ENCODE data around the gene SLC27A3. TPM values are rescaled to one million over a fixed set of nuclear protein-coding genes. Genes with fewer than 3 reads are reported as not detected.

Gene SLC27A3
- total and polyA plus RNA-seq, 9 of the 15 experiments (the other 6 are each of a cell fraction or from before 2014, with no cell fraction given): 0.57 to 5.2 (median 2.8) TPM

DNA sequence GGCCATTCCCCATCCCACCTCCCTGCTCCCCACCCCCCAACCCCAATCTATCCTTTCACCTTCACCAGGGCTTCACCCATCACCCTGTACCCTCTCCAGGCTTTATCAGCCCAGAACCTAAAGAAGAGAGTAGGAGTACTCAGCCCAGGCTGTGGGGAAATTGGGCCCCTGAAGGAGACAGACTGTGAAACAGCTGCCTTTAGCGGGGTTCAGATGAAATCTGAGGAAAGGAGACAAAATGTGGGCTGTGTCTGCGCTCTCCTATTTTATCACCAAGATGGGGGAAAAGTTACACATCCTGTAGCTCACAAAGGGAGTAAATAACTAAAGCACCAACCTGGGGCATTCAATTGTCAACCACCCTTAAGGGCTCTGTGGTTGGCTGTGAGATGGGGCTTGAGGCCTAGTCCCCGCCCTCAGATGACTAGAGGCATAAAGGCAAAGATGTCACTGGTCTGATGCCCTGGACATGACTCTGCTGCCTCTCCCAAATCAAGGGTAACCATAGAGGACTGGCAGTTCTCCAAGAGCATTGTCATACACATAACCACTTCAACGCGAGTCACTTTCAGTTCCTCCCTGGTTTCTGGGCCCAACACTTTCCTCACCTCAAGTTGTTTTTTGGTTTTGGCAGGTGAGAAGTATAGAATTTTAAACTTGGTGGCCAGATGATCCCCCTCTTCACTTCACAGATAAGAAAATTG, 30.0 kb downstream of the SLC27A3 start:
- WGBS (ENCODE audit: insufficient coverage, low coverage, missing lambda C conversion rate): 31% methylated on average over 5 of the region's 5 CpGs
- Histone ChIP-seq H3K4me2 (ENCODE audit: insufficient read depth, low read length) (no peak overlapping the region), H3K4me3 (no peak overlapping the region), H3K9me1 (ENCODE audit: control insufficient read depth, insufficient read depth, low read length) (no peaks in the 10 kb centered on the region), H3K9ac (ENCODE audit: insufficient read depth in 1 of 2, low read depth in 2 of 2, low read length in 2 of 2) (0 out of 4 replicates have a peak overlapping the region, but pooled peaks of 1 of the 2 experiments have one; percentile 1), H3K9me3 (replicated peaks; ENCODE audit: control insufficient read depth, insufficient read depth, low read depth, low read length) (no peaks in the 10 kb centered on the region), H3K27ac (ENCODE audit: extremely low read depth, low read depth, low read length) (peak overlapping the region; percentile 40; the same call in 2 of the 3 replicates), H3K79me2 (ENCODE audit: control insufficient read depth, insufficient read depth, low read length) (no peaks in the 10 kb centered on the region), H3K4me1 (replicated peaks in 1 of 2; ENCODE audit: control insufficient read depth in 2 of 2, insufficient read depth in 2 of 2, low read length in 2 of 2) (peaks cover 5 to 20% of the 10 kb centered on the region in 2 experiments; a peak in 4 of 5 replicates), H3K36me3 (ENCODE audit: control insufficient read depth, insufficient read depth, low read length) (peaks cover 34% of the 10 kb centered on the region; the same call in 2 of the 3 replicates), H2AFZ (ENCODE audit: low read depth, low read length) (no peak overlapping the region), H4K20me1 (replicated peaks; ENCODE audit: control insufficient read depth, insufficient read depth, low read length) (no peaks in the 10 kb centered on the region), H3K27me3 (ENCODE audit: control insufficient read depth in 2 of 2, insufficient read depth in 2 of 2, low read length in 2 of 2) (no peaks in the 10 kb centered on the region)
- DNase-seq (ENCODE audit: extremely low read depth in 1 of 4, low spot score in 3 of 4) (peak in 2 of 4 experiments; percentile 67 to 77), FAIRE-seq (peak; percentile 86), ATAC-seq (peak; percentile 89)
- ChIA-PET POLR2A (interaction anchor here (0.7 to 4.8 kb wide), 6 partner anchors 11 to 186 kb away, joined by 3 to 23 read pairs (median 4); partner anchors contain the start of genes JTB, RAB13 and RPS27), CTCF (ENCODE audit: low intra/inter-chr PET ratio) (interaction anchor here (0.5 kb wide), 1 partner anchor 98 kb away, joined by 3 read pairs; no protein-coding TSS in a partner anchor)
- BruUV-seq (replicated peaks): no TSS peak
- in situ Hi-C loops (cut with MboI) (no loop called here), intact Hi-C loops (cut with micrococcal nuclease) (no loop called here)
- no peak for TF ChIP-seq PURB (CRISPR knock-in tag; IDR thresholded peaks at IDR 0.05; ENCODE audit: low read depth)
- no peak for TF ChIP-seq HDAC8 (tag; IDR thresholded peaks at IDR 0.05)
- TF ChIP-seq, protein P1, sequence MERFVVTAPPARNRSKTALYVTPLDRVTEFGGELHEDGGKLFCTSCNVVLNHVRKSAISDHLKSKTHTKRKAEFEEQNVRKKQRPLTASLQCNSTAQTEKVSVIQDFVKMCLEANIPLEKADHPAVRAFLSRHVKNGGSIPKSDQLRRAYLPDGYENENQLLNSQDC (CRISPR knock-in tag; IDR thresholded peaks at IDR 0.05): no peak
- peak in 1 of 2 experiments; percentile 55; a peak in 1 of 4 replicates for TF ChIP-seq SRF (CRISPR knock-in tag; IDR thresholded peaks at IDR 0.05)
- no peak for TF ChIP-seq DIDO1 (tag; IDR thresholded peaks at IDR 0.05; ENCODE audit: low read depth)
- TF ChIP-seq KAT2B (IDR thresholded peaks at IDR 0.05; ENCODE audit: low read depth, low read length): no peak
- no peak for TF ChIP-seq ZC3H8 (IDR thresholded peaks at IDR 0.05)
- no peak for TF ChIP-seq RFX5 (IDR thresholded peaks at IDR 0.05; ENCODE audit: low read depth, low read length)
- no peak for TF ChIP-seq ATF6 (CRISPR knock-in tag; IDR thresholded peaks at IDR 0.05)
- TF ChIP-seq ZNF408 (CRISPR knock-in tag; IDR thresholded peaks at IDR 0.05; ENCODE audit: low read depth): no peak
- no peak for TF ChIP-seq MXD1 (CRISPR knock-in tag; IDR thresholded peaks at IDR 0.05; ENCODE audit: borderline replicate concordance, poor library complexity, severe bottlenecking)
- no peak for TF ChIP-seq ERF (CRISPR knock-in tag; IDR thresholded peaks at IDR 0.05)
- no peak for TF ChIP-seq HNRNPH1 (optimal IDR thresholded peaks at IDR 0.05; ENCODE audit: low read depth, low read length)
- TF ChIP-seq U2AF1 (optimal IDR thresholded peaks at IDR 0.05; ENCODE audit: low read depth, low read length): no peak
- TF ChIP-seq ZNF77 (CRISPR knock-in tag; IDR thresholded peaks at IDR 0.05): no peak
- TF ChIP-seq SRSF9 (IDR thresholded peaks at IDR 0.05; ENCODE audit: borderline replicate concordance, low read depth, low read length): no peak
- TF ChIP-seq E2F6 (IDR thresholded peaks at IDR 0.05; ENCODE audit: borderline replicate concordance in 1 of 2, extremely low read depth in 1 of 2, insufficient read depth in 1 of 2, insufficient read length in 1 of 2, low read depth in 1 of 2, low read length in 1 of 2, poor library complexity in 1 of 2, severe bottlenecking in 1 of 2): no peak
- TF ChIP-seq POLR2H (tag; IDR thresholded peaks at IDR 0.05; ENCODE audit: low read depth): no peak

Measured in K562 (cell line).